Astrocyte (in vitro differentiated cells and primary cell): ENCODE data around the gene SCIN. TPM values are rescaled to one million over a fixed set of nuclear protein-coding genes. Genes with fewer than 3 reads are reported as not detected.
"Not testable (repeated sequence)": the region's sequence is repeated elsewhere in the genome, so short reads cannot be mapped to it uniquely, and the experiment has no call there.

Experiments used
- DNase-seq: peaks from one replicate; pipeline ENCODE4 v3.0.0-alpha.2; 2010; ENCODE audit warnings: low read depth
- FAIRE-seq: peaks from 2 replicates; lab custom pipeline; 2011; peaks lifted over from hg19 to GRCh38; lab: Jason Lieb, UNC
- H2AFZ ChIP-seq: 2 replicates; pipeline ENCODE4 v1.6.0; 2012; ENCODE audit warnings: low read depth, low read length, inconsistent platforms
- H3K27ac ChIP-seq: 2 replicates; pipeline ENCODE4 v1.5.1; 2011; ENCODE audit warnings: low read depth, low read length, inconsistent platforms
- H3K27me3 ChIP-seq: 2 replicates; pipeline ENCODE4 v1.6.0; 2011; ENCODE audit warnings: low read length, inconsistent platforms; ENCODE audit not compliant: insufficient read depth
- H3K36me3 ChIP-seq: 2 replicates; pipeline ENCODE4 v1.5.1; 2011; ENCODE audit warnings: low read length, inconsistent platforms; ENCODE audit not compliant: insufficient read depth
- H3K4me1 ChIP-seq: 2 replicates; pipeline ENCODE4 v1.5.1; 2011; ENCODE audit warnings: low read length, inconsistent platforms; ENCODE audit not compliant: insufficient read depth
- H3K4me2 ChIP-seq: 2 replicates; pipeline ENCODE4 v1.6.0; 2012; ENCODE audit warnings: low read length, inconsistent platforms
- H3K4me3 ChIP-seq: 2 replicates; pipeline ENCODE4 v1.5.1; 2011; ENCODE audit warnings: low read depth, mild to moderate bottlenecking, low read length, inconsistent platforms; ENCODE audit not compliant: insufficient read depth
- H3K79me2 ChIP-seq: 2 replicates; pipeline ENCODE4 v1.6.0; 2012; ENCODE audit warnings: mild to moderate bottlenecking, low read length, inconsistent platforms; ENCODE audit not compliant: insufficient read depth
- H3K9ac ChIP-seq: 2 replicates; pipeline ENCODE4 v1.6.0; 2012; ENCODE audit warnings: mild to moderate bottlenecking, low read length, inconsistent platforms
- H3K9me3 ChIP-seq: 2 replicates; pipeline ENCODE4 v1.5.1; 2012; ENCODE audit warnings: low read depth, mild to moderate bottlenecking, low read length, inconsistent platforms; ENCODE audit not compliant: insufficient read depth
- H4K20me1 ChIP-seq: 2 replicates; pipeline ENCODE4 v1.6.0; 2012; ENCODE audit warnings: low read length, inconsistent platforms; ENCODE audit not compliant: insufficient read depth
- H3K27ac Mint-ChIP-seq: one replicate; pipeline ENCODE4 v1.8.0; 2021; ENCODE audit warnings: mild to moderate bottlenecking, mixed read lengths; ENCODE audit not compliant: unreplicated experiment
- H3K27me3 Mint-ChIP-seq: one replicate; pipeline ENCODE4 v1.8.0; 2021; ENCODE audit warnings: low read depth, mixed read lengths; ENCODE audit not compliant: unreplicated experiment
- H3K36me3 Mint-ChIP-seq: one replicate; pipeline ENCODE4 v1.8.0; 2021; ENCODE audit warnings: low read depth, mixed read lengths; ENCODE audit not compliant: unreplicated experiment
- H3K4me1 Mint-ChIP-seq: one replicate; pipeline ENCODE4 v1.8.0; 2021; ENCODE audit warnings: low read depth, mixed read lengths; ENCODE audit not compliant: unreplicated experiment
- H3K4me3 Mint-ChIP-seq: one replicate; pipeline ENCODE4 v1.8.0; 2021; ENCODE audit warnings: mild to moderate bottlenecking, moderate library complexity, mixed read lengths; ENCODE audit not compliant: unreplicated experiment
- H3K9me3 Mint-ChIP-seq: one replicate; pipeline ENCODE4 v1.8.0; 2021; ENCODE audit warnings: mild to moderate bottlenecking, mixed read lengths; ENCODE audit not compliant: unreplicated experiment
- CTCF ChIP-seq: IDR thresholded peaks from 2 replicates; pipeline ENCODE4 v1.5.1; 2011; ENCODE audit warnings: low read depth, mild to moderate bottlenecking, inconsistent platforms, low read length, moderate library complexity; ENCODE audit not compliant: insufficient read depth
- EZH2 ChIP-seq: IDR thresholded peaks from 2 replicates; pipeline ENCODE4 v1.6.1; 2012; ENCODE audit warnings: mild to moderate bottlenecking, low read length, inconsistent platforms; ENCODE audit not compliant: insufficient read depth
- total RNA-seq: library from RNA; stranded (reverse); gene quantifications from 2 replicates; pipeline ENCODE4 v1.2.1, GENCODE V29; 2021

SCIN gene
- total RNA-seq, 1 donor from 2014 or later = 0.27 TPM

- Mint-ChIP-seq H3K9me3 (peaks cover 12% of the 10 kb centered on the region), H3K4me3 (no peak overlapping the region), H3K36me3 (no peaks in the 10 kb centered on the region), H3K27me3 (no peaks in the 10 kb centered on the region), H3K4me1 (peaks cover 17% of the 10 kb centered on the region), H3K27ac (no peak overlapping the region)
- TF ChIP-seq EZH2 (no peak), CTCF (no peak)
- Histone ChIP-seq H3K27me3 (no peaks in the 10 kb centered on the region), H3K79me2 (no peaks in the 10 kb centered on the region), H3K9ac (no peak overlapping the region), H3K27ac (no peak overlapping the region), H3K4me2 (no peak overlapping the region), H4K20me1 (no peaks in the 10 kb centered on the region), H3K36me3 (no peaks in the 10 kb centered on the region), H3K4me1 (no peaks in the 10 kb centered on the region), H2AFZ (no peak overlapping the region), H3K4me3 (no peak overlapping the region), H3K9me3 (no peaks in the 10 kb centered on the region)
- FAIRE-seq = peak; percentile 64
- no peak for DNase-seq
Observed at GRCh38 chr7:12553416-12553815, 17.1 kb upstream of the SCIN start.

- H3K36me3 ChIP-seq = no peaks in the 10 kb centered on the region
- TF ChIP-seq EZH2 (no peak), CTCF (no peak)
- no peak overlapping the region for H2AFZ ChIP-seq
- Mint-ChIP-seq H3K9me3 (peaks cover 12% of the 10 kb centered on the region), H3K4me1 (peaks cover 12% of the 10 kb centered on the region), H3K36me3 (no peaks in the 10 kb centered on the region), H3K27me3 (no peaks in the 10 kb centered on the region), H3K4me3 (no peak overlapping the region), H3K27ac (no peak overlapping the region)
- no peak overlapping the region for H3K27ac ChIP-seq
- H3K4me3 ChIP-seq = no peak overlapping the region
- no peaks in the 10 kb centered on the region for H3K79me2 ChIP-seq
- DNase-seq = no peak
- H3K4me1 ChIP-seq = no peaks in the 10 kb centered on the region
- H4K20me1 ChIP-seq = no peaks in the 10 kb centered on the region
- no peak overlapping the region for H3K9ac ChIP-seq
- no peaks in the 10 kb centered on the region for H3K9me3 ChIP-seq
- H3K4me2 ChIP-seq = no peak overlapping the region
- FAIRE-seq = no peak
- H3K27me3 ChIP-seq = no peaks in the 10 kb centered on the region
Observed at GRCh38 chr7:12554351-12554750, 16.2 kb upstream of the SCIN start.

- Histone ChIP-seq H3K27ac (no peak overlapping the region), H3K9ac (no peak overlapping the region), H4K20me1 (no peaks in the 10 kb centered on the region), H2AFZ (no peak overlapping the region), H3K4me3 (no peak overlapping the region), H3K79me2 (no peaks in the 10 kb centered on the region), H3K36me3 (no peaks in the 10 kb centered on the region), H3K9me3 (no peaks in the 10 kb centered on the region), H3K4me2 (no peak overlapping the region), H3K27me3 (no peaks in the 10 kb centered on the region), H3K4me1 (no peaks in the 10 kb centered on the region)
- Mint-ChIP-seq H3K36me3 (no peaks in the 10 kb centered on the region), H3K4me1 (peaks cover 7% of the 10 kb centered on the region), H3K27me3 (no peaks in the 10 kb centered on the region), H3K9me3 (peaks cover 12% of the 10 kb centered on the region), H3K4me3 (no peak overlapping the region), H3K27ac (peak overlapping the region; percentile 38)
- no peak for FAIRE-seq
- DNase-seq = no peak
- TF ChIP-seq EZH2 (no peak), CTCF (no peak)
Observed at GRCh38 chr7:12554872-12555271, 15.6 kb upstream of the SCIN start.

GRCh38 chr7:12555695-12556094 is 14.8 kb upstream of the SCIN start:
- H3K27me3 Mint-ChIP-seq, DNase-seq, H3K27ac Mint-ChIP-seq, H3K4me1 Mint-ChIP-seq, H3K4me2 ChIP-seq, H3K36me3 Mint-ChIP-seq, H2AFZ ChIP-seq, H3K4me3 Mint-ChIP-seq, H3K79me2 ChIP-seq, H3K27me3 ChIP-seq, FAIRE-seq, H3K4me1 ChIP-seq, H3K4me3 ChIP-seq, H4K20me1 ChIP-seq, H3K36me3 ChIP-seq, H3K9me3 ChIP-seq, H3K9ac ChIP-seq, H3K27ac ChIP-seq: not testable (repeated sequence)
- peaks cover 12% of the 10 kb centered on the region for H3K9me3 Mint-ChIP-seq
